CD14-positive monocyte (primary cell): ENCODE data around the gene FOXRED1. TPM values are rescaled to one million over a fixed set of nuclear protein-coding genes. Genes with fewer than 3 reads are reported as not detected.

ENCODE experiments used
- DNase-seq, 3 donors: peaks; one replicate each; pipeline ENCODE4 v3.0.0-alpha.2; 2011 to 2022
- H2AFZ ChIP-seq: 2 replicates; pipeline ENCODE4 v1.6.0; 2012; ENCODE audit warnings: mild to moderate bottlenecking, low read depth, low read length, inconsistent platforms; ENCODE audit not compliant: insufficient read depth, poor library complexity, severe bottlenecking
- H3K27ac ChIP-seq, 2 donors: 1 replicate in 1 of 2; 2 replicates in 1 of 2; pipeline ENCODE4 v1.5.1; 2012 to 2013; ENCODE audit warnings: low read length in 2 of 2, control low read depth in 1 of 2, inconsistent platforms in 1 of 2, low read depth in 1 of 2, mild to moderate bottlenecking in 1 of 2
- H3K27me3 ChIP-seq, 2 donors: one replicate each; pipeline versions ENCODE4 v1.6.0 to v1.6.1; 2011 to 2013; ENCODE audit warnings: low read length in 2 of 2; ENCODE audit not compliant: control insufficient read depth in 2 of 2, insufficient read depth in 2 of 2
- H3K36me3 ChIP-seq, 2 donors: replicated peaks in 1 of 2; 1 replicate in 1 of 2; 2 replicates in 1 of 2; pipeline versions ENCODE4 v1.5.1 to v1.6.1; 2012 to 2013; ENCODE audit warnings: low read length in 2 of 2, control low read depth in 1 of 2, inconsistent platforms in 1 of 2, mild to moderate bottlenecking in 1 of 2; ENCODE audit not compliant: insufficient read depth in 2 of 2, control insufficient read depth in 1 of 2
- H3K4me1 ChIP-seq, 2 donors: 1 replicate in 1 of 2; 2 replicates in 1 of 2; pipeline versions ENCODE4 v1.5.1 to v1.6.1; 2012 to 2013; ENCODE audit warnings: low read length in 2 of 2, control low read depth in 1 of 2, inconsistent platforms in 1 of 2, mild to moderate bottlenecking in 1 of 2, moderate library complexity in 1 of 2; ENCODE audit not compliant: insufficient read depth in 2 of 2, control insufficient read depth in 1 of 2
- H3K4me2 ChIP-seq: replicated peaks from 2 replicates; pipeline ENCODE3; 2012; ENCODE audit warnings: low read length, moderate library complexity, mild to moderate bottlenecking; ENCODE audit not compliant: poor library complexity, severe bottlenecking; ENCODE audit errors: extremely low read depth
- H3K4me3 ChIP-seq, 3 experiments: fragments of 200-600 bp in 1 of 3; sonication (generic) in 1 of 3; replicated peaks in 1 of 3; 1 replicate in 2 of 3; 2 replicates in 1 of 3; pipeline ENCODE4 v1.5.1; 2011 to 2013; ENCODE audit warnings: low read length in 3 of 3, mild to moderate bottlenecking in 3 of 3, control low read depth in 2 of 3, low read depth in 2 of 3, inconsistent platforms in 1 of 3, moderate library complexity in 1 of 3
- H3K79me2 ChIP-seq: 2 replicates; pipeline ENCODE4 v1.6.0; 2012; ENCODE audit warnings: mild to moderate bottlenecking, control low read depth, inconsistent platforms, low read length, moderate library complexity; ENCODE audit not compliant: insufficient read depth
- H3K9ac ChIP-seq: 2 replicates; pipeline ENCODE4 v1.6.0; 2017; ENCODE audit warnings: low read length, mild to moderate bottlenecking; ENCODE audit not compliant: insufficient read depth, poor library complexity, severe bottlenecking
- H3K9me3 ChIP-seq, 2 donors: replicated peaks in 1 of 2; 1 replicate in 1 of 2; 2 replicates in 1 of 2; pipeline versions ENCODE4 v1.5.1 to v1.6.1; 2012 to 2013; ENCODE audit warnings: low read length in 2 of 2, control low read depth in 1 of 2; ENCODE audit not compliant: control insufficient read depth in 1 of 2, insufficient read depth in 1 of 2
- H4K20me1 ChIP-seq: 2 replicates; pipeline ENCODE4 v1.6.0; 2012; ENCODE audit warnings: mild to moderate bottlenecking, low read length, control low read depth, moderate library complexity; ENCODE audit not compliant: insufficient read depth
- H3K27ac Mint-ChIP-seq, 7 donors: one replicate each; pipeline ENCODE4 v1.8.0; 2020; ENCODE audit warnings: mild to moderate bottlenecking in 7 of 7, mixed read lengths in 7 of 7, moderate library complexity in 6 of 7, inconsistent platforms in 2 of 7
- H3K27me3 Mint-ChIP-seq, 3 donors: one replicate each; pipeline ENCODE4 v1.8.0; 2021 to 2022; ENCODE audit warnings: low read depth in 3 of 3, mild to moderate bottlenecking in 3 of 3, mixed read lengths in 3 of 3, moderate library complexity in 3 of 3, inconsistent platforms in 1 of 3
- H3K36me3 Mint-ChIP-seq, 2 donors: one replicate each; pipeline ENCODE4 v1.8.0; 2020; ENCODE audit warnings: mixed read lengths in 2 of 2, inconsistent platforms in 1 of 2, mild to moderate bottlenecking in 1 of 2
- H3K4me1 Mint-ChIP-seq: one replicate; pipeline ENCODE4 v1.8.0; 2020; ENCODE audit warnings: mild to moderate bottlenecking, mixed read lengths
- H3K4me3 Mint-ChIP-seq, 2 donors: one replicate each; pipeline ENCODE4 v1.8.0; 2020; ENCODE audit warnings: mild to moderate bottlenecking in 2 of 2, mixed read lengths in 2 of 2, moderate library complexity in 1 of 2
- H3K9me3 Mint-ChIP-seq, 7 donors: one replicate each; pipeline ENCODE4 v1.8.0; 2020 to 2022; ENCODE audit warnings: mixed read lengths in 7 of 7, mild to moderate bottlenecking in 6 of 7, moderate library complexity in 6 of 7, inconsistent platforms in 2 of 7
- CTCF ChIP-seq: fragments of 200-600 bp; IDR thresholded peaks from one replicate; pipeline ENCODE4 v1.8.0; 2022; ENCODE audit warnings: antibody characterized with exemption, mild to moderate bottlenecking
- WGBS: methylation state at CpG from one replicate; pipeline ENCODE4 v1.1.5; 2013; ENCODE audit warnings: missing lambda C conversion rate; ENCODE audit not compliant: insufficient coverage; 5-methylcytosine and 5-hydroxymethylcytosine counted together
- intact Hi-C, 2 donors: fragments of 100-400 bp; cut with micrococcal nuclease; formaldehyde crosslinking; loops; one replicate each; pipeline versions ENCODE4 v1.15.0 to v1.15.1; 2023
- polyA plus RNA-seq, 3 donors: library from polyadenylated mRNA; depleted of rRNA in 1 of 3; unstranded in 2 of 3; stranded (reverse) in 1 of 3; fragments of 300-500 nt in 2 of 3; fragments of >200 nt in 1 of 3; fragmentation: Illumina TruSeq in 2 of 3; gene quantifications; 1 replicate in 2 of 3; 2 replicates in 1 of 3; pipeline ENCODE4 v1.2.3, GENCODE V29; 2012 to 2021

FOXRED1 gene
- polyA plus RNA-seq, 3 donors: 15.2 to 18.0 (median 15.4) TPM

- peak overlapping the region; percentile 80 for H3K4me2 ChIP-seq
- Mint-ChIP-seq H3K4me3 (peak overlapping the region; percentile 59 to 97), H3K36me3 (peaks cover 19 to 22% of the 10 kb centered on the region in 2 donors), H3K9me3 (peaks cover 0 to 2% (median 0%) of the 10 kb centered on the region in 7 donors), H3K27ac (peak overlapping the region; percentile 80 to 98 (median 95)), H3K27me3 (peaks cover 0 to 4% (median 2%) of the 10 kb centered on the region in 3 donors), H3K4me1 (peaks cover 57% of the 10 kb centered on the region)
- H2AFZ ChIP-seq: no peak overlapping the region
- intact Hi-C loops: no loop called here
- H3K4me3 ChIP-seq: peak overlapping the region in 1 of 3 experiments; percentile 85
- no peaks in the 10 kb centered on the region for H3K27me3 ChIP-seq
- peak overlapping the region; percentile 71 to 93 for H3K27ac ChIP-seq
- peaks cover 18% of the 10 kb centered on the region for H4K20me1 ChIP-seq
- peaks cover 45% of the 10 kb centered on the region for H3K79me2 ChIP-seq
- peaks cover 0 to 12% of the 10 kb centered on the region in 2 donors for H3K36me3 ChIP-seq
- H3K9me3 ChIP-seq: no peaks in the 10 kb centered on the region
- TF ChIP-seq CTCF: no peak
- 85% methylated on average over 6 of the region's 6 CpGs for WGBS
- H3K4me1 ChIP-seq: peaks cover 49 to 60% of the 10 kb centered on the region in 2 donors
- DNase-seq: no peak
- H3K9ac ChIP-seq: no peak overlapping the region
Observed at GRCh38 chr11:126281245-126281644, 12.3 kb downstream of the FOXRED1 start.

- no peak for TF ChIP-seq CTCF
- Mint-ChIP-seq H3K27me3 (peaks cover 0 to 4% (median 2%) of the 10 kb centered on the region in 3 donors), H3K4me1 (peaks cover 57% of the 10 kb centered on the region), H3K27ac (peak overlapping the region; percentile 88 to 98 (median 95)), H3K4me3 (peak overlapping the region; percentile 97), H3K36me3 (peaks cover 21 to 24% of the 10 kb centered on the region in 2 donors), H3K9me3 (peaks cover 0 to 2% (median 0%) of the 10 kb centered on the region in 7 donors)
- H3K27ac ChIP-seq: peak overlapping the region; percentile 93 to 96
- H3K9ac ChIP-seq: peak overlapping the region; percentile 89
- H4K20me1 ChIP-seq: peaks cover 23% of the 10 kb centered on the region
- H3K27me3 ChIP-seq: no peaks in the 10 kb centered on the region
- intact Hi-C loops: no loop called here
- DNase-seq: no peak
- H3K4me2 ChIP-seq: peak overlapping the region; percentile 80
- H3K4me1 ChIP-seq: peaks cover 49 to 60% of the 10 kb centered on the region in 2 donors
- peak overlapping the region; percentile 66 to 85 (median 70) for H3K4me3 ChIP-seq
- H3K36me3 ChIP-seq: peaks cover under 1 to 15% of the 10 kb centered on the region in 2 donors
- H2AFZ ChIP-seq: no peak overlapping the region
- no peaks in the 10 kb centered on the region for H3K9me3 ChIP-seq
- H3K79me2 ChIP-seq: peaks cover 50% of the 10 kb centered on the region
- 100% methylated on average over 1 of the region's 10 CpGs for whole genome bisulfite sequencing
Observed at GRCh38 chr11:126281666-126282175, 12.8 kb downstream of the FOXRED1 start.
